Measurements from ENCODE around the gene NEK8. TPM values are rescaled to one million over a fixed set of nuclear protein-coding genes. Genes with fewer than 3 reads are reported as not detected.
"Not testable (repeated sequence)": the region's sequence is repeated elsewhere in the genome, so short reads cannot be mapped to it uniquely, and the experiment has no call there.

Gene NEK8
- total RNA-seq, 2 donors from 2014 or later: 5.3 to 6.4 TPM

DNA sequence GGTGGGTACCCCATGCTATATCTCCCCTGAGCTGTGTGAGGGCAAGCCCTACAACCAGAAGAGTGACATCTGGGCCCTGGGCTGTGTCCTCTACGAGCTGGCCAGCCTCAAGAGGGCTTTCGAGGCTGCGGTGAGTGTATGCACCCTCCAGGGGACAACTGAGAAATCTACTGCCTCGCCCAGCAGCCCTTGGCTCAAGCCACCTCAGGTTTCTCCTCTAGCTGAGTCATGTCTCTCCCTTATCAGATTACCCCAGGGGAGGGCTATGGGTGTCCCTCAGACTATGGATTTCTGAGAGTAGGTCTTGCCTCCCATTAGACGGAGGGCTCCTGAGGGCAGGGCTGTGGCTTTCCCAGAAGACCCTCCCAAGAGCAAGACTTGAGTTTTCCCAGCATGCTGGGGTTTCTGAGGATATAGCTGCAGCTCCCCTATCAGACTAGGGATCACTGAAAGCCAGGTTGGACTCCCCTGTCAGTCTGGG is 6.7 kb downstream of the NEK8 start:
- Mint-ChIP-seq H3K27ac (no peak overlapping the region), H3K9me3 (no peaks in the 10 kb centered on the region), H3K36me3 (peaks cover 0 to 29% of the 10 kb centered on the region in 2 donors)
- ATAC-seq: peak in 1 of 2 donors; percentile 30
- DNase-seq (ENCODE audit: low spot score in 2 of 2): no peak

DNA sequence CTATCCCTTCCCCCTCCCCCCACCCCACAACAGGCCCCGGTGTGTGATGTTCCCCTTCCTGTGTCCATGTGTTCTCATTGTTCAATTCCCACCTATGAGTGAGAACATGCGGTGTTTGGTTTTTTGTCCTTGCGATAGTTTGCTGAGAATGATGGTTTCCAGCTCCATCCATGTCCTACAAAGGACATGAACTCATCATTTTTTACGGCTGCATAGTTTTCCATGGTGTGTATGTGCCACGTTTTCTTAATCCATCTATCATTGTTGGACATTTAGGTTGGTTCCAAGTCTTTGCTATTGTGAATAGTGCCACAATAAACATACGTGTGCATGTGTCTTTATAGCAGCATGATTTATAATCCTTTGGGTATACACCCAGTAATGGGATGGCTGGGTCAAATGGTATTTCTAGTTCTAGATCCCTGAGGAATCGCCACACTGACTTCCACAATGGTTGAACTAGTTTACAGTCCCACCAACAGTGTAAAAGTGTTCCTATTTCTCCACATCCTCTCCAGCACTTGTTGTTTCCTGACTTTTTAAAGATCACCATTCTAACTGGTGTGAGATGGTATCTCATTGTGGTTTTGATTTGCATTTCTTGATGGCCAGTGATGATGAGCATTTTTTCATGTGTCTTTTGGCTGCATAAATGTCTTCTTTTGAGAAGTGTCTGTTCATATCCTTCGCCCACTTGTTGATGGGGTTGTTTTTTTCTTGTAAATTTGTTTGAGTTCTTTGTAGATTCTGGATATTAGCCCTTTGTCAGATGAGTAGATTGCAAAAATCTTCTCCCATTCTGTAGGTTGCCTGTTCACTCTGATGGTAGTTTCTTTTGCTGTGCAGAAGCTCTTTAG is 7.6 kb downstream of the NEK8 start:
- not testable (repeated sequence) for DNase-seq (ENCODE audit: low spot score in 2 of 2); ATAC-seq; H3K27ac Mint-ChIP-seq; H3K9me3 Mint-ChIP-seq
- H3K36me3 Mint-ChIP-seq: peaks cover 0 to 34% of the 10 kb centered on the region in 2 donors

DNA sequence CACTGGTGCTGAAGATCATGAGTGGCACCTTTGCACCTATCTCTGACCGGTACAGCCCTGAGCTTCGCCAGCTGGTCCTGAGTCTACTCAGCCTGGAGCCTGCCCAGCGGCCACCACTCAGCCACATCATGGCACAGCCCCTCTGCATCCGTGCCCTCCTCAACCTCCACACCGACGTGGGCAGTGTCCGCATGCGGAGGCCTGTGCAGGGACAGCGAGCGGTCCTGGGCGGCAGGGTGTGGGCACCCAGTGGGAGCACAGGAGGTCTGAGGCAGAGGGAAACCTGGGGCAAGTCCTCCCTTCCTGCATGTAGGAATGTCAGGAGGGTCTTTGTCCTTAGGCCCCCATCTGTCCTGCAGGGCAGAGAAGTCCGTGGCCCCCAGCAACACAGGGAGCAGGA is 8.7 kb downstream of the NEK8 start:
- no peak overlapping the region for H3K27ac Mint-ChIP-seq
- ATAC-seq (no peak), DNase-seq (ENCODE audit: low spot score in 2 of 2) (no peak)
- peaks cover 0 to 34% of the 10 kb centered on the region in 2 donors for H3K36me3 Mint-ChIP-seq
- H3K9me3 Mint-ChIP-seq: no peaks in the 10 kb centered on the region

DNA sequence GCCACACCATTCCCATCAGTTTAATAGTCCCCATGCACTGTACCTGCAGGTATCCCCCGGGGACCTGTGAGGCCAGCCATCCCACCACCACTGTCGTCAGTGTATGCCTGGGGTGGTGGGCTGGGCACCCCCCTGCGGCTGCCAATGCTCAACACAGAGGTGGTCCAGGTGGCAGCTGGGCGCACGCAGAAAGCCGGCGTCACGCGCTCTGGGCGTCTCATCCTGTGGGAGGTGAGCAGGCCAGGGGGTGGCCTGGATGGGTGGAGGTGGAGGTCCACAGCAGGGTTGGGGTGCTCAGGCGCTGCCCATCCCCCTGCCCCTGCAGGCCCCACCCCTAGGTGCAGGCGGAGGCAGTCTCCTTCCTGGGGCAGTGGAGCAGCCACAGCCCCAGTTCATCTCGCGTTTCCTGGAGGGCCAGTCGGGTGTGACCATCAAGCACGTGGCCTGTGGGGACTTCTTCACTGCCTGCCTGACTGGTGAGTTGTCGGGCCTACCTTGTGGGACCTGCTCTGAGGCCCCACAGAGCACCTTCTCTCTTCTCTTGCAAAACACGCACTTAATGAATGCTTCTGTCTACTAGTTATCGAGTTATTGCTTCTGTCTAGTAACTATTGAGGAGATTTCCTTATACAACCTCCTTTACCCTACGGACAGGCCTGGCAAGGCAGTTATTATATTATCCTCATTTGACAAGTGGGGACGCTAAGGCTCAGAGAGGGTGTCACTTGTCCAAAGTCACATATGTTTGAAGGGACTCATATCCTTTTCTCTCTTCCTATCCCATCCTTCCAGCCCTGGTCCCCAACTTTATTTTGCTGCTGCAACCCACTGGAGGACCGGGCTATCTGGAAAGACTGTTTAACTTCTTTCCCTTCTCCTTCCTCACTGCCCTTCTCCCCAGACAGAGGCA is 9.4 kb downstream of the NEK8 start:
- ATAC-seq (no peak), DNase-seq (ENCODE audit: low spot score in 2 of 2) (no peak)
- Mint-ChIP-seq H3K27ac (peak overlapping the region; percentile 33 to 68), H3K9me3 (no peaks in the 10 kb centered on the region), H3K36me3 (peaks cover 0 to 34% of the 10 kb centered on the region in 2 donors)

DNA sequence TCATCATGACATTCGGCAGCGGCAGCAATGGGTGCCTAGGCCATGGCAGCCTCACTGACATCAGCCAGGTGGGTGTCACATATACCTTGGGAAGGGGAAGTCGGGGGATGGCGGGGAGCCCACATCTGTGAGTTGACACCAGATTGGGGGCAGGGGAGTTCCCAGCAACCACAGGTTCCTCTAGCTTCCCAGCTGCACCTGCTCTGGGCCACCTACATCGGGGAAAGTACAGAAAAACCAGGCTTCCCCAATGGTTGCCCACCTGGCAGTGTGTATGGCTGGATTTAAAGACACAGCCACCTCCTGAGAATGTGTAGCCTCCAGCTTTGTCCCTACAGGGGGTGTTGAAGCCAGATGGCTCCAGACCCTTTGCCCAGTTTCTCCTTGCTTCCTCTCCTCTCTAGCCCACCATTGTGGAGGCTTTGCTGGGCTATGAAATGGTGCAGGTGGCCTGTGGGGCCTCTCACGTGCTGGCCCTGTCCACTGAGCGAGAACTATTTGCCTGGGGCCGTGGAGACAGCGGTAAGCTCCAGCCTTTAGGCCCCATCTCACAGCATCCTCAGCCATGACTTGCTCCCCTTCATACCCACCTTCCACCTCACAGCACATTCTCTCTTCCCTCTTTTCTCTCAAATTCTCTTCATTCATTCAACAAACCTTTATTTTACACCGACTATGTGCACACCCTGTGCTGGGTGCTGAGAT is 10.2 kb downstream of the NEK8 start:
- Mint-ChIP-seq H3K27ac (peak overlapping the region; percentile 33 to 68), H3K9me3 (no peaks in the 10 kb centered on the region), H3K36me3 (peaks cover 0 to 34% of the 10 kb centered on the region in 2 donors)
- DNase-seq (ENCODE audit: low spot score in 2 of 2): no peak
- peak; percentile 46 for ATAC-seq

DNA sequence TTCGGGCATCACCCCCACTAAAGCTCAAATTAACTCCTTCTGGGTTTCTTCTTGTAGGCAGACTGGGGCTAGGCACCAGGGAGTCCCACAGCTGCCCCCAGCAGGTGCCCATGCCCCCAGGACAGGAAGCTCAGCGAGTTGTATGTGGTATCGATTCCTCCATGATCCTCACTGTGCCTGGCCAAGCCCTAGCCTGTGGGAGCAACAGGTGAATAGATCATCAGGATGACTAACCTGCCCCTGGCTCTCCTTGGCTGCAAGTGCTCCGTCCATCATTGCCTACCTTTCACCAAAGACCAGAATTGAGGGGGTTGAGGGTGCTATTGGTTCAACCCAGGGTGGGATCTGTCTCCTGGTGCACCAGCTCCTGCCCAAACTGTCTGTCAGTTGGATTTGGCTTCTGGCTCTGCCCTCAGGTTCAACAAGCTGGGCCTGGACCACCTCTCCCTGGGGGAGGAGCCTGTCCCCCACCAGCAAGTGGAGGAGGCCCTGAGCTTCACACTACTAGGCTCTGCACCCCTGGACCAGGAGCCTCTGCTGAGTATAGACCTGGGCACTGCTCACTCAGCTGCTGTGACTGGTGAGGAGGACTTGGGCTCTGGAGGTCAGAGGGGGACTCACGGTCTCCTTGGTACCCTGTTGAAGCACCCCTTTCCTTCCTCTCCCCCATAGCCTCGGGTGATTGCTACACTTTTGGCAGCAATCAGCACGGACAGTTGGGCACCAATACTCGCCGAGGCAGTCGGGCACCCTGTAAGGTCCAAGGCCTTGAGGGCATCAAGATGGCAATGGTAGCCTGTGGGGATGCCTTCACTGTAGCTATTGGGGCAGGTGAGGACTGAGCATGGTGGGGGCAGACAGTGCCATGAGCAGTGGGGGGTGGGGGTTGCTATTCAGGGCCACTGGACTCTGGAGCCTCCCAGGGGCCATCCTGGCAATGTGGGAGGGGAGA is 12.1 kb downstream of the NEK8 start:
- no peak overlapping the region for H3K27ac Mint-ChIP-seq
- peaks cover 10 to 40% of the 10 kb centered on the region in 2 donors for H3K36me3 Mint-ChIP-seq
- ATAC-seq: no peak
- H3K9me3 Mint-ChIP-seq: no peaks in the 10 kb centered on the region
- peak in 1 of 2 donors; percentile 53 for DNase-seq (ENCODE audit: low spot score in 2 of 2)

DNA sequence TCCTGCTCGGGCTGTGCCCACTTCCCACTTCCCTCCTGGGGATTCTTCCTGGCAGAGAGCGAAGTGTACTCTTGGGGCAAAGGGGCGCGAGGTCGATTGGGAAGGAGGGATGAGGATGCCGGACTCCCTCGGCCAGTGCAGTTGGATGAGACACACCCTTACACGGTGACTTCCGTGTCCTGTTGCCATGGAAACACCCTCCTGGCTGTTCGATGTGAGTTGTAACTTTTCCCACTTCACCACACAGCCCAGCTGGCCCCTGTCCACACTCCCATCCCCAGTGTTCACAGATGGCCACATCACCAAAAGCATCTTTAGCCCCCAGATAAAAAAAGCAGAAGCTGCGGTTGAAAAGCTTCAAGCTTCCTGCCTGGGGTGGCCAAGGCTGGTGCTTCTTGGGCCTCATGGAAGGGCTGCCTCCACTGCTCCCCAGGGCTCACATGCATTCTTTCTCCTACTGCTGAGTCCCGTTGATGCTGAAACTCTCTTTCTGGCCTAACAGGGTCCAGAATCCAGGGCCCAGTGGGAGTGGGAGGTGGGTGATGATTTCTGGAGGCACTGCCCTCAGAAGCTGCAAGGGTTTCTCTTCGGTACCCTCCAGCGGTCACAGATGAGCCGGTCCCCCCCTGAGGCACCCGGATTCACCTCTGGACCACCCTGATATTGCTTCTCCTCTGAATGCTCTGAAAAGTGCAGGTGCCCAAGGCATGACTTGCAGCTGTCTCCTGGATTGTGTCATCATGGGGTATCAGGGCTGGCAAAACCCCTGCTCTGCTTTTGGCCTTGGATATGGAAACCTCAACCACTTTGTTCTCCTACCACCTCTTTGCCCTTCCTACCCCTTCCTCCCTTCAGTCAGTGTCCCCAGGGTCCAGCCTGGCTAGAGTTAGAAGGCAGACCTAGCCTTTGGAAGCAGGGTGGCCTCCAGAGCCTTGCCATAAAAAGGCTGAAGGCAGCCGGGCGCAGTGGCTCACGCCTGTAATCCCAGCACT is 13.1 kb downstream of the NEK8 start:
- peak in 1 of 2 donors; percentile 54 for DNase-seq (ENCODE audit: low spot score in 2 of 2)
- Mint-ChIP-seq H3K27ac (peak overlapping the region in 1 of 2 donors; percentile 72), H3K9me3 (no peaks in the 10 kb centered on the region), H3K36me3 (peaks cover 18 to 40% of the 10 kb centered on the region in 2 donors)
- ATAC-seq: no peak

DNA sequence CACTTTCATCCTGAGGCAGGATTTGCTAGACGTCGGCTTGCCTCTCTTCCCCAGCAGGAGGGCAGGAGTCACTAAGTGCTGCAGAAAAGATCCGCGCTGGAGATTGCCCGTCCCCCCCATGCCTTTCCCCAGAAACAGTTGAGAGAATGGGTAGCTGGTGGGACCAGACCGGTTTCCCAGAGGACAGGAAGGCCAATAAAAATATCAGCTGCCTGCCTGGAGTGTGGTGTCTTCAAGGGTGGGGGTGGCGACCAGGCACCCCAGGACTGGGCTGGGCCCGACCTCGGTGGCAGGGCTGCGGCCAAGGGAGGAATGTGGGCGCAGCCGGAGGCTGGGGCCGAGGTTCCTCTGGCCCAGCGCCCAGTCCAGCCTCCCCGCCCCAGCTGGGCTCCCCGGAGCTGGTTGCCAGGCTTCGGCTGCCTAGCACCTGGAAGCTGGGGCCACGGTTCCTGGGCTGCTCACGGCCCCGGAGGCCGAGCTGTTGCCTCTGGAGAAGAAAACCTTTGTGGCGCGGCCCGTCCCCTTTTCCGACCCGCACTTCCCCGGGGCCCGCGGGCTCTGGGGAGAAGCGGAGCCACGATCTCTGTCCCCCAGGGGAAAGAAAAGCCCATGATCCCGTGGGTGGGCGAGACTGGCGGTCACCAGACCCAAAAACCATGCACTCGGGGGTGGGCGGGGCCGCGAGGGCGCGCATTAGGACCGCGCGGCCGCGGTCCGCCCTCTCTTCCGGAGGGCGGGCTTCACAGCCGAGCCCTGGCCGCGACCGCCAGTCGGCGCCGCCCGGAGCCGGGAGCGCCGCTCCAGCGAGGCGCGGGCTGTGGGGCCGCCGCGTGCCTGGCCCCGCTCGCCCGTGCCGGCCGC is 14.9 kb downstream of the NEK8 start, which contains the start of gene TRAF4:
TRAF4 (plus strand) TSS at position 769 of the 861 bp plus-strand sequence. CDS start 102 bp downstream, outside the sequence.
- peaks cover 28 to 32% of the 10 kb centered on the region in 2 donors for H3K36me3 Mint-ChIP-seq
- peak; percentile 87 to 89 for ATAC-seq
- peak; percentile 80 to 81 for DNase-seq (ENCODE audit: low spot score in 2 of 2)
- no peaks in the 10 kb centered on the region for H3K9me3 Mint-ChIP-seq
- H3K27ac Mint-ChIP-seq: peak within 1 kb of the TSS; percentile 86 to 90

DNA sequence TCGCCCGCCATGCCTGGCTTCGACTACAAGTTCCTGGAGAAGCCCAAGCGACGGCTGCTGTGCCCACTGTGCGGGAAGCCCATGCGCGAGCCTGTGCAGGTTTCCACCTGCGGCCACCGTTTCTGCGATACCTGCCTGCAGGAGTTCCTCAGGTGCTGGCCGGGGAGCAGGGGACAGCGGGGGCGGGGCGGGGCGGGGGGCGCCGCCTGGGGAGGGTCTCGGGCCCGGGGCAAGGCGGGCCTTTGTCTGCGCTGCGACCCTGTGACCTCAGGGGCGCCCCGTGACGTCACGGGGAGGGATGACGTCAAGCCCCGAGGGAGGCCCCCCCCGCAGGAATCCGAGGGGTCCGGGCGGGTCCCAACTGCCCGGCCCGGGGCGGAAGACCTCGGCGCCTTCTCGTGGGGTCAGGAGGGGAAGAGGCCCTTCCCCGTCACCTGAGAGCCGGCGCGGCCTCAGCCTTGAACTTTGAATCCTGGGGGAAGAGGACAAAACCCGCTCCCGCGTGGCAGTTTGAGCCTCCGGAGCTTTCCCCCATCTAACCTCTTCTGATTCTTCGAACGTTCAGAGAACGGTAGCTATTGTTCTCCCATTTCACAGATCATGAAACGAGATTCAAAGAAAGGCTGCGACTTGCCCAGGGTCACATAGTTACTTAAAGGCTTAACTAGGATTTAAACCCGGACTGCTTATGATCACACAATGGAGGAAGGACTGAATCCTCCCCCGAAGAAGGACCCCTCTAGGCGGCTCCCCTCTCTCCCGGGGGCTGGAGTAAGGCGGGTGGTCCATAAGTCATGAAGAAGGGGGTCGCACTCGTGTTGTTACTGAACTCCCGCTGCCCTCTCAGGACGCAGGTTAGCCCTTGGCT is 15.8 kb downstream of the NEK8 start:
- ATAC-seq (peak; percentile 35 to 40), DNase-seq (ENCODE audit: low spot score in 2 of 2) (peak; percentile 57 to 75)
- Mint-ChIP-seq H3K36me3 (peaks cover 19 to 38% of the 10 kb centered on the region in 2 donors), H3K9me3 (no peaks in the 10 kb centered on the region), H3K27ac (peak overlapping the region; percentile 86 to 90)

DNA sequence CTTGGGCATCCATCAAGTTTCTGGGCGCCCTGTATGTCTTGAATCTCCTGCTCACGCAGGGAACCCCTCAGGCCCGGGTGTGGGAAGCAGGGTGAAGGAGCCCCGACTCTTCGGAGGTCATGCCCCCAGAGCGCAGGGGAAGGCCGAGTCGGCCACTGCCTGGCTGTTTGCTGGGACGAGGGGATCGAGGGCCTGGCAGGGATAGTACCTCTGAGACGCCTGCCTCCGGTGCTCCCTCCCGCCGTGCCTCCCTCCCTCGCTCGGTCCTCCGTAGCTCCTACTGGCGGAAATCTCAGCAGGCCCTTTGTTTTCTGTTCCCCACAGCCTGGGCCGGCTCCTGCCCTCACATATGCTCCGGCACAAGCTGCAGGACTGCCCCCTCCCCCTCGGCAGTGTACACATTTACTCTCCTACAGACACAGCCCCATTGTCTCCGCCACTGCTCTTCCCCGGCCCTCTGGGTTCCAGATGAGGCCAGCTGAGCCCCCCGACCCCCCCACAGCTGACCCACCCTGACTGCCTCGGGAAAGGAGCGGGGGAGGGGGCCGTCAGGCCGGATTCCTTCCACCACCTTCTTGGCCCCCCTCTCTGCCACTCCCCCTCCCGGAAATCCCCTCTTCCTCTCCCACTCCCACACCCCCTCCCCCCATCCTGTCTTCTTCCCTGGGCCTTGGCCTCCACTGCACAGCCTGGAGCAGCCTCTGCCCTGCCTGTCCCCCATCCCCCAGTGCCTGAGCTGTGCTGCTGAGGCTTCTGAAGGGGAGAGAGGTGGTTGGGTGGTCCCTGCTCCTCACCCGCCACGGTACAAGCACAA is 16.6 kb downstream of the NEK8 start:
- Mint-ChIP-seq H3K27ac (peak overlapping the region; percentile 86 to 90), H3K9me3 (no peaks in the 10 kb centered on the region), H3K36me3 (peaks cover 12 to 38% of the 10 kb centered on the region in 2 donors)
- ATAC-seq (peak in 1 of 2 donors; percentile 3), DNase-seq (ENCODE audit: low spot score in 2 of 2) (no peak)

DNA sequence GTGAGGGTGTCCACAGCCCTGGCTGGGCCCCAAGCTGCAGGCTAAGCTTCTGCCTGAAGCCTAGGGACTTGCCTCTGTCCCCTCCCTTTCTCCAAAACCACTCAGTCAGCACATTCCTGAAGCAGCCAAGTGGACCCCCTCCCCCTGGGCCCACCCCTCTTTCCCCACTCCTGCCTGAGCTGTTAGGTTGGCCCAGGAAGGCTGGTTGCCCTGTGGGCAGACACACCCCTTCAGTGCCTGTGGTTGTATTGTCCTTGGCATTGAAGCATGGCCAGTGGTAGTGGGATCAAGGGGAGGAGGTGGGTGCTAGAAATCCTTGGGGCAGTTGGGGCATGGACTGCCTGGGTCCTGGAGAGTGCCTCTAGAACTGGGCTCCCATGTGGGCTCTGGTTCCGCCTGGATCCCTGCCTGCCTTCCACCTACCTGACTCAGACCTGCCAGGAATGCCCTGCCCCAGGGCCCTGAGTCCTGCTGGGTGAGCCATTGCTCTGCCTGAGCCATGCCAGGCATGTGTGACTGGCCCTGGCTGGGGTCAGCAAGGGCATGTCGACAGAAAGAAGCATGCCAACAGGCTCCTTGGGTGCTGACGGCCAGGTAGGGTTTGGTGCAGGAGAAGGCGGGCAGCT is 17.3 kb downstream of the NEK8 start:
- Mint-ChIP-seq H3K9me3 (no peaks in the 10 kb centered on the region), H3K36me3 (peaks cover 6 to 38% of the 10 kb centered on the region in 2 donors), H3K27ac (peak overlapping the region; percentile 85 to 86)
- ATAC-seq (no peak), DNase-seq (ENCODE audit: low spot score in 2 of 2) (no peak)

Measured in activated naive CD4-positive, alpha-beta T cell treated with anti-CD3 and anti-CD28 coated beads, Interleukin-2, amount 50 U/mL, for 72 hours (primary cell).